Amniotic stem cell (primary cell): Measurements from ENCODE around the gene MAPK1IP1L.

Source experiments
- DNase-seq: peaks from one replicate; lab custom pipeline; 2025; lab: John Stamatoyannopoulos, UW

The MAPK1IP1L gene

DNA sequence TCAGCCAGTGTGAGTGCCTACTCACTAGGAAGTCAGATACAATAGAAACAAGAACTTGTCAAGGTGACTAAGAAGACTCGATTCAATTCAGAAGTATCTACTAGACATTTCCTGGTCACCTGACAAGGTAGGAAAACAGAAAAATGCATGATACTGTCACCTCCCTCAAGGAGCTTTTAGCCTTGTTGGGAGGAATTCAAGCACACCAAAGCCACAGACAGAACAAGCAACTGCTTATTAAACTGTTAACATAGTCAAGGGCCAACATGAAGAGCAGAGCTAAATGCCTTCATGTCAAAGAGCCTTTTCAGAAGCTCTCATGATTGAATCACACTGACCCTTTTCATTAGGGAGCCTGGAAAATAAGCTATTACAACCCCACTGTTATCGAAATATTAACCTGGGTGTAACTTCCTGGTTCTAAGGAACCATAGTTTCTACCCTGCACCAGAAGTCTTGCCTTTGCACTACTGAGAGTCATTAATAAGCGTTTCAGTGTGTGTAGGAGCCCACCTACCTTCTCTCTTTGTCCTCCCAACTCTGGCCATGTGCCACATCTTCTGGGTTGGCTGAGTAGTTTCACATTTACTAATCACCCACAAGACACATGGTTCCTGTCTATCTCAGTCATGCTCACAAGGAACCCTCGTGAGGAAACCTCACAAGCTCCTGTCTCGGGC is 46.6 kb downstream of the MAPK1IP1L start:
- DNase-seq, result no peak

DNA sequence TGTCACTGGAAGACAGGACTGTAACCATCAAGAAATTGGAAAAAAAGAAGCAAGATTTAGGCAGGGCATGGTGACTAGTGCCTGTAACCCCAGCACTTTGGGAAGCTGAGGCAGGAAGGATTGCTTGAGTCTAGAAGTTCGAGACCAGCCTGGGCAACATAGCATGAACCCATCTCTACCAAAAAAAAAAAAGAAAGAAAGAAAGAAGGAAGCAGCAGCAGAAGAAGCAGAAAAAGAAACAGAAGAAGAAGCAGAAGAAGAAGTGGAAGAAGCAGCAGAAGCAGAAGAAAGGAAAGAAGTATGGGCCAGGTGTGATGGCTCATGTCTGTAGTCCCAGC is 47.1 kb downstream of the MAPK1IP1L start:
- DNase-seq, result no peak

DNA sequence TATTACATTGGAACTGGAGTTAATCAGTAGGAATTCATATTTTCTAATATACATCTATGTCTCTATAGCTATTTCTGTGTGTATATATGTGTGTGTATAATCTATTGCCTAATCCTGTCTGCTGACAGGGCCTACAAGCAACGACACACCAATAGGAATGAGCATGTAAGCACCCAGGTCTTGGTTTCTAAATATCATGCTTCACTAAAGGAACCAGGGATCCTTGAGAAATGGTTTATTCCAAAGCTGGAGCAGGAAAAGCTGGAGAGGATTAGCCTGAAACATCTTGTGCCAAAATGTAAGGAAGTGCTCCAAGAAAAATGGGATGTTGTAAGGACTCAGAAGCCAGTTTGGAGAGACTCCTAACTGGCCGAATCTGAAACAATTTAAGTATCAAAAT is 48.3 kb downstream of the MAPK1IP1L start:
- no peak for DNase-seq

DNA sequence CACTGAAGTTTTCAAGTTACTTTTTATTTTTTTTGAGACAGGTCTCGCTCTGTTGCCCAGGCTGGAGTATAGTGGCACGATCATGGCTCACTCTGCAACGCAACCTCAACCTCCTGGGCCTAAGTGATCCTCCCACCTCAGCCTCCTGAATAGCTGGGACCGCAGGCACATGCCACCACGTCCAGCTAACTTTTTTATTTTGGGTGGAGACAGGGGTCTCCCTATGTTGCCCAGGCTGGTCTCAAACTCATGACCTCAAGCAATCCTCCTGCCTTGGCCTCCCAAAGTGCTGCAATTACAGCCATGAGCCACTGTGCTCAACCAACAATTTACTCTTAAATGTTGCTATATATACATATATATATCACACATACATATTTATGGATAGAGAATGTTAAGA is 50.3 kb downstream of the MAPK1IP1L start:
- DNase-seq, result no peak

DNA sequence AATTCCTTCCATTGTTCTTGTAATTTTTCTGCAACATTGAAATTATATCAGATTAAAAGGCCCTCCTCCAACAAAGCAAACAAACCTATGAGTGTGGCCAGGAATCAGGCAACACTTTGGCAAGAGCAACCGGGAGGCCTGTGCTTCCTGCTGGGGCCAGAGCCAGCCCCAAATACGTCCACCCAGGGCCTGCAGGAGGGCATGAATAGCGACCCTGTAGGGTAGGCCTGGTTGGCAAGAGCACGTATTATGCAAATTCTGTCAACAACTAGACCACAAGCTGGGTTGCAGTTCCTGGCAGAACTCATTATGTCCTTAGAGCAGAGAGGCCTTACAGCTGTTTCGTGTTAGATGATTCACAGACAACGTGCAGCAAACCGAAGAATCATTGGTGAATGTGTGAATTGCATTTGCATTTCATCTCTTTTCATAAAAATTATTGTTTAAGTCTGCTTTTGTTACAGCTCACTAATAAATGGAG is 50.7 kb downstream of the MAPK1IP1L start:
- peak; percentile 90 for DNase-seq

DNA sequence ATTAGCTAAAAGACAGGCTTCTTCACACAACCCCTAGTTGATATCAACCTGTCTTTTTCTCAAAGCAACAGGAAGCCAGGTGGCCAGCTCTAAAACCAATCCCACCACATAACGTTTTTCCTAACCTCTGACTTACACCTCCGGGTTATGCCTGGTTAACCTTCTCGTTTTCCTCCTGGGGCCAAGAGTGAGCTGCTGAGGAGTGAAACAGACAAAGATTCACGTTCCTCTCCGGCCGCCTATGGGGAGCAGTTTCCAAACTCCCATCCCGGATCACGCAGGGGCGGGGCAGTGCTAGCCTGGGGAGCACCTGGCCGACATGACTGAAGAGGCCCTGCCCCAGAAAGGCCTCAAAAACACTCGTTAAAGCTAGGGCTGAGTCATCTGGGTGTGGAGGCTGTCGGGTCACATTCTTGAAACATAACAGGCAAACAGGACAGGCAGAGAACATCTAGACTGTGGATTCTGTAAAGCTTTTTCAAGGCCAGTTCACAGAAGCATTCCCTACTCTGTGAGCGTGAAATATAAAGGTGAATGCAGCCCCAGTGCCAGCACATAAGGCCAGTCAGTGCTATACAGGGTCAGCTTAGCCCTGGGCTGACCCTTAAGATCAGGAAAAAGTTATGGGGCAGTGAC is 51.7 kb downstream of the MAPK1IP1L start:
- peak; percentile 57 for DNase-seq

DNA sequence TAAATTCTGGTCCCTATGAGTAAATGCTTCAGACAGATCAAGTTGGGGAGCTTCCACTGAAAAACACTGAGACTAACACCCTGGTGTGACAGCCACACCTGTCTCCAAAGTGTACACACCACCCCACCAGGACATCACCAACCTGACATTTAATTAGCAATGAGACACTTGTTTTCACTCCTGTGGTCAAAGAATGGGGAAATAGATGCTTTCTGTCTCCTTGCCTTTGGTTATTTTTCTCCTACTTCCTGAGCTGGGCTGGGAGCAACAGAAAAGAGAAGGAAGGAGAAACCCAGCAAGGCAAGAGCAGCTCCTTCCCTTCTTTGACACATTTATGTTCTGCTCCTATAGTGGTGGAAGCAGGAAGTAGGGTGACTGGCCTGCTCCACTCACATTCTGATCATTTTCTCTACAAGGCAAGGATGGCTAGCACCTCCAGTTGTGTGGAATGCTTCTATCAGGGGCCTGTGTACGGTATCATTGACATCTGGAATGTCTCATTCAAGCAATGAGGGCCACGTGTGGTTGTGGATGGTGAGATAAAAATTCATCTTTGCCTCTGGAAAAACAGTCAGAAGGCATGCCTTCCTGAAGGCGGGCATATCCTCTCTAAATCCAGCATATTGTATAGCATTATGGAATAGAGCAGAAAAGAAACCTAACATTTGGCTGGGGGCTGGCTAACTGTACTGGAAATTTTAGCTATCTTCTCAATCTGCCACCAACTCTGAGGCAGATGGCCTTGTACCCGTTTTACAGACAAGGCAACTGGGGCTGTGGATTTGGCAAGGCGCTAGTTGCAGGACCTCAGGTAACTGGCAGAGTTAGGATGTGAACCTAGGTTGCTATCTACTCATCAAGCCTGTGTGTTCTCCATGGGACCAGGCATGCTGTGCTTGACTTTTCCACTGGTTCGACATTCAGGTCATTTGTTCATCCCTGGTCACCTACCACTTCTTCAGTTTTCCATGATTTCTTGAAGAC is 52.8 kb downstream of the MAPK1IP1L start:
- no peak for DNase-seq

DNA sequence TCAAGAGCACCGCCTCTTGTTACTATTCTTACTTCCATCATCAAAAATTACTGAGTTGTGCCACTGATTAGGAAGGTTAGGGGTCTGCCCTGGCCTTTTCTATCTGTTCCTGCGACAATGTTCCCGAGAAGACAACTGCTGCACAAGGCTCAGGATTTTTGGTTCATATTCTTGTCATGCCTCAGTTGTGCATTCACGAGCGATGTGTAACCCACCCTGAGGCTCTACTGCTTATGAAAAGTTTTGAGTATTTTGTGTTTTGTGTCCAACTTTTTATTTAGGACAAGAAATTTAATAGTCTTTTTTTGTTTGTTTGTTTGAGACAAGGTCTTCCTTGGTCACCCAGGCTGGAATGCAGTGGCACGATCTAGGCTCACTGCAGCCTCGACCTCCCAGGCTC is 54.5 kb downstream of the MAPK1IP1L start:
- no peak for DNase-seq

DNA sequence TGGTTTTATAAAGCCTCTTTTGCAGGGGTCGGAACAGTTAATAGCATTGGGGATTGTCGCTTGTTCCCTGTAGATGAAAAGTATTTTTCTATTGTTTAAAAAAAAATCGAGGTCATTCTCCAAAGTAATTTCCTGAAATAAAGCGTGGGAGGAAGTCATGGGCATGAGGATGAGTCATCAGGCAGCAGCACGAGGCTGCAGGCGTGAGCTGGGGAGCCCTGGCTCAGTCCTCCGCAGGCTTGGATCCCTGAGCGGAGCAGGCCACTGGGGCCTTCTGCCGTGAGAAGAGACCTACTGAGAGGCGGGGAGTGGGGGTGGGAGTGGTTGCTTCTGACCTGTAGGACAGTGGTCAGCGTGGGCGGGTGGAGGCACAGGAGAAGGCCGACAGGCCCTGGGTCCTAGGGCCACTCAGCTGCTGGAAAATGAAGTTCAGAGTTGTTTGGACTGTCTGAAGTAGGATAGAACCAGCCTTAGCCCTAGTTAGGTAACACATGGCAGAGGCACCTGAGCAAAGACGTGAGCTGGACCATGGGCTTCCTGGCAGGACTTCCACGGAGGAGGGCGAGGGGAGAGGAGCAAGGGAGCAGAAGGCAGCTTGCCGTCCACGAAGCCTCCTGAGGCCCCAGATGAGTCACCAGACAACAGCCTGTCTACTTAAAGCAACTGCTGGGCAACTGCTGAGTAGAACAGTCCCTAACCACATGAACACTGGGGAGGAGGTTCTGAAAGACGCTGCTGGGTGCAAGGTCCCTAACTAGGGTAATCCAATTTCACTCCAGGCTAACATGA is 56.5 kb downstream of the MAPK1IP1L start:
- peak; percentile 97 for DNase-seq

DNA sequence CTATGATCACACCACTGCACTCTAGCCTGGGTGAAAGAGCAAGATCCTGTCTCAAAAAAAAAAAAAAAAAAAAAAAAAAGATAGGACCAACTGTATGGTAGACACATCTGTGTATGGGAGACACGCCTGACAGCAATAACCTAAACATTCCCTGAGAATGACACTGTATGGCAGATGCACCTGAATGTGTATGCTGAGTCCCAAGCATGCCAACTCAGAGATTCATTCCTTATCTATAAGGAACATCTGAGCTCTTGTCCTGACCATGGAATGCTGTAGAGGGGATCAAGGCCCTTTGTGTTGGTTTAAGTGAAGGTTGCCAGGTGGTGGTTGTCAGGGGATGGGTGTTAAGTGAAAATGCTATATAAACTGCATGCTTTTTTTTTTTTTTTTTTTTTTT is 58.4 kb downstream of the MAPK1IP1L start:
- no peak for DNase-seq

DNA sequence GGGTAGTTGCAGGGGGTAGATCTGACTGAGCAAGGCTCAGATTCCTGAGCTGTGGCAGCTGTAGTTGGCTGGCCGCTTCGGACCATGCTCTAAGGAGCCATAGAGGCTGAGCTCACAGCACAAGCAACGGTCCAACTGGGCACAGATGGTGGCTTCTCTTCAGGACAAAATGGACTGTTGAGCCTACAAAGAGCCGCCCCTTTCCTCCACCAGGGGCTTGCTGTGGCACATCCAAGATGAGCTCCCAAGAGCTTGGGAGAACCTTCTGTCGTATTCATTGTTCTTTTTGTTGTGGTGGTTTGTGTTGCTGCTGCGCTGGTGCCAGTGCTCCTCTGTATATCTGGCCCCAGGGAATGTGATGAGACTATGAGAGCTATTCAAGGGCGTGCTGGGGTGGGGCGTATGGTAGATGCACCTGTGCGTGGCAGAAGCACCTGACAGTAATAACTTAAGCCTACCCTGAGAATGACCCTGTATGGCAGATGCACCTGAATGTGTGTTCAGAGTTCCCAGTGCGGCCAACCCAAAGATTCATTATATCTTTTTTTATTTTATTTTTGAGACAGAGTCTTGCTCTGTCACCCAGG is 59.8 kb downstream of the MAPK1IP1L start:
- no peak for DNase-seq

DNA sequence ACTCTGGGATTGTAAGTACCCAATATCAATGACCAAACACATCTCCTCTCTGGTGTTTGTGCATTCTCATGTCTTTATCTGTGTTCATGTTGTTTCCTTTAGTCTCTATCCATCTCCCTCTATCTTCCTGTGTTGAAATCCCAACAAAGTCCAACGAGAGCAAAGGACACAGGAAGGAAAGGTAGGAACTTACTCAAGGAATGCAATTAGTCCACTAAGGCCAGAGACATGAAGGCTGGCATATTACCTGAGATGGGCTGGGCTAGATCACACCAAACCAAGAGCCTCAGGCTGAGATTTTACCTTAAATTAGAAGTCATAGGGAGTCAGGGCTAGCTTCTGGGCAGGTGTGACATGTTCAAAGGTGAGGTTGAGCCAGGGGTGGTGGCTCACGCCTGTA is 63.3 kb downstream of the MAPK1IP1L start:
- DNase-seq, result no peak

DNA sequence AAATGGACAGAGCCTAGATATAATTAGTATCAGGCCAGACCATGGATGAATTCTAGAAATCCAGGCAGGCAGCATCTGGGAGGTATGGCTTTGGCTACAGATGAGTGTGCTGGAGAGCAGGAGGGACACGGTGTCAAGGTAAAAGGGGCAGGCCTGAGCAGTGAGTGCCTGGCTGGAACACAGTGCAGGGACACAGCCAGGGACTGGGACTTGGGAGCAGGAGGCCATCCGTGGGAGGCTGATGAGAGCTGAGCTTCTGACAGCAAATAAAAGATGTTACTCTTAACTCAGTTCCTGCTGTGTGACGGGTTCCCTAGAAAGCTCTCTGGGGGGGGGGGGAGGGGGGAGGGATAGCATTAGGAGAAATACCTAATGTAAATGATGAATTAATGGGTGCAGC is 64.0 kb downstream of the MAPK1IP1L start:
- DNase-seq, result no peak

DNA sequence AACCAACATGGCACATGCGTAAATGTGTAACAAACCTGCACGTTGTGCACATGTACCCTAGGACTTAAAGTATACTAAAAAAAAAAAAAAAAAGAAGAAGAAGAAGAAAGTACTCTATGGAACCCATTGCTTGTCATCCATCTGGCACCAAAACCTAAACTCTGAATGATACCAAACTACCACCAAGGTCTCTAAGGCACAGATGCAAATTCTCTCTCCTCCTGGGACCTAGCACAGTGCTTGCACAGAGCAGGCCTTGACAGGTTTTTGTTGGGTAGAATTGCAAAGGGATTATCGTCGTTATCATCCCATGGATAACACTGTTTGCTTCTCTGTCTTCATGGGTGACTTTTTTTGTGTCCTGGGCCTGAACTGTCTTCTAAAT is 64.4 kb downstream of the MAPK1IP1L start:
- no peak for DNase-seq

DNA sequence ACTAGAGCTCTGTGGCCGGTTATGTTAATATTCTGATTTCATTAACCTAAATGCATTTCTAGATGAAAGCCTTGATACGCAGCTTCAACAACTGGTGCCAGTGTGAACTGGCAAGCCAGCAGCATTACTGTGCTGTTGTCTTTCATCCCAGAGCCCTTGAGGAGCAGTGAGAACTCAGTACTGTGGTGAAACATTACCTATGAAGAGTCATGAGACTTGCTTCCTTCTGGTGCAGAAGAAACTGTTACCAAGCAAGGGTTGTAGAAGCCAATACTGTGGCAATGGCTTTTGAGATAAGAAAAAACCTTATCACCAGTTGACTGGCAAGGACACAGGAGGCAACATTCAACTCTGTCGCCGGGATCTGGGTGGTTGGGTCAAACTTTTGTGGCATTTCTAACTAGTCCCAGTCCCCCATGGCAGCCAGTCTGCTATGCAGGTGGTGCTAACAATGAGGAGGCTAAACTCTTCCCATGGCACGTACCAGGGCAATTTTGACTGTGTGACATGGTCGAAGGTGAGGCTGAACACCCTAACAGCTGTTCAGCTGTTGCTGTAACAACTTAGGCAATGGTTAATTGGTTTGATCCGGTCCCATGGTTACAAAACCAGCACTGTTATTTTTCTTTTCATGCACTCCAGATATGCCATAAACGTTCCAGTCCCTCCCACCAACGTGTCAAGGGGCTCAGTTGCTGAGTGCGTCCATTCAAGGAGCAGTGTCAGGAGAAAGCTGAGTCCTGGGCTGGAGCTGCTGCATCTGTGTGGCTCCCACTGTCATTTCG is 65.0 kb downstream of the MAPK1IP1L start:
- no peak for DNase-seq

DNA sequence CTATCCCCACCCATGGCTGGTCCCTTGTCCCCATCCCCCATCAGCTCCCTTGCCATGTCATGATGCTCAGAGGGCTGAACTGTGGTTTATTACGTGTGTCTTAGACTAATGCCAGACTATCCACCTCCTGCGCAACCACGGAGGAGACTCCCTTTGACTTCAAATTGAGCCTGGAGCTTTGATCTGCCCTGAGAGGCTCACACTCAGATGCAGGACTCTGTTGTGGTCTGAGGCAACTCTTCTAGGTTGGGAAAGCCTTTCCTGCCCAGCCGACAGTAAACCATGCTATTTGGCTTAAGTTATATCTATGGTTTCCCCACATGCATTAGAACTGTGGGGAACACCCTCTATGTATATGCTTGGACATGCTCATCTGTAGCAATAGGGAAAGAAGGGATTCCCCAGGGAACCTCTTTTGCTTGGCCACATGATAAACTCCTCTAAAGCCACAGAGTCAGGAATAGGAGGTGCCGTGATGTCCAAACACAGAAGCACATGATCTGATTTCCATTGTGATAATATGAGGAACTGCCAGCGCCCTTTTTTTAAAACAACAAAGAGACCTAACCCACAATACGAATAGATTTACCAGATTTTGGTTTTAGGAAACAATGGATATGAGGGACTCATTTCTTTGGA is 66.5 kb downstream of the MAPK1IP1L start:
- DNase-seq, result no peak

DNA sequence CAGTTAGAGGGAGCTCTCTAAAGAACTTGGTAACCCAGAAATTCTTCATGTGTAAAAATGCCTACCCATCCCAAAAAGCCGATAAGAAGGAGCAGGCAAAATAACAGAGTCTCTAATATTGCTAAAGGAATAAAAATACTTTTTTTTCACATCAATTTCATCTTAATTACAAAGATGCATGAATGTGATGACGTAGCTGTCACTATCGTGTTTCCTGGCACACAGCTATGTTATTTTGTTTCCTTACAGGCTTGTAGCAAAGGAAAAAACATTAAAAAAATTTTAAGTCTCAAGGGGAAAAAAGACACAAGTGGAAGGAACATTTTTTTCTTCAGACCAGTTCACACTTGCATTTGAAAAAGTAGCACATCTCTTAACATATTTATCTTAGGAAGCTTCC is 67.3 kb downstream of the MAPK1IP1L start:
- no peak for DNase-seq
